Measurements from ENCODE around the gene PTPRS. TPM values are rescaled to one million over a fixed set of nuclear protein-coding genes. Genes with fewer than 3 reads are reported as not detected.

The PTPRS gene
- total and polyA plus RNA-seq, 2 of the 8 experiments (the other 6 are each of a cell fraction or from before 2014, with no cell fraction given) = 96.8 to 223 TPM

GRCh38 chr19:5354403-5354802, 13.8 kb upstream of the PTPRS start:
- Histone ChIP-seq H3K4me2 (ENCODE audit: insufficient read depth in 1 of 2, low read depth in 2 of 2, low read length in 2 of 2) (no peak overlapping the region), H2BK12ac (ENCODE audit: low read depth, low read length) (no peak overlapping the region), H3K4me3 (ENCODE audit: extremely low read depth in 1 of 4, insufficient read depth in 2 of 4, low read depth in 3 of 4, low read length in 4 of 4) (no peak overlapping the region), H2BK20ac (ENCODE audit: low read length) (no peak overlapping the region), H3K9me3 (ENCODE audit: insufficient read depth in 2 of 2, low read depth in 1 of 2, low read length in 1 of 2) (no peaks in the 10 kb centered on the region), H3K79me1 (ENCODE audit: low read depth, low read length) (no peaks in the 10 kb centered on the region), H2BK120ac (replicated peaks; ENCODE audit: low read depth, low read length) (no peak overlapping the region), H4K20me1 (replicated peaks in 1 of 2; ENCODE audit: control insufficient read depth in 1 of 2, insufficient read depth in 2 of 2, low read length in 2 of 2) (no peaks in the 10 kb centered on the region), H3K23me2 (ENCODE audit: low read depth, low read length) (no peaks in the 10 kb centered on the region), H4K5ac (ENCODE audit: insufficient read length, low read depth, low read length) (no peak overlapping the region), H3K4me1 (replicated peaks in 1 of 4; ENCODE audit: control insufficient read depth in 3 of 4, insufficient read depth in 4 of 4, low read length in 3 of 4) (peaks cover 0 to 6% (median 2%) of the 10 kb centered on the region in 4 experiments; a peak in 4 of 7 replicates), H3K27ac (ENCODE audit: low read depth, low read length) (no peak overlapping the region), H2BK5ac (ENCODE audit: low read depth, low read length) (no peak overlapping the region), H4K8ac (ENCODE audit: extremely low read depth, insufficient read depth, low read length) (no peak overlapping the region; the same call in 1 of the 2 replicates), H3K56ac (replicated peaks; ENCODE audit: insufficient read length, low read depth, low read length) (no peak overlapping the region), H3K4ac (replicated peaks; ENCODE audit: insufficient read length, low read depth, low read length) (no peak overlapping the region), H3K36me3 (ENCODE audit: control insufficient read depth in 2 of 4, insufficient read depth in 4 of 4, low read length in 3 of 4) (no peaks in the 10 kb centered on the region), H3K14ac (ENCODE audit: insufficient read length) (no peak overlapping the region), H3K27me3 (replicated peaks in 1 of 4; ENCODE audit: control insufficient read depth in 3 of 4, extremely low read depth in 1 of 4, insufficient read depth in 3 of 4, low read length in 3 of 4) (peaks cover 0 to 3% (median 0%) of the 10 kb centered on the region in 4 experiments; a peak in 2 of 7 replicates), H3K79me2 (ENCODE audit: control insufficient read depth in 1 of 2, insufficient read depth in 2 of 2, low read length in 2 of 2) (no peaks in the 10 kb centered on the region), H3K23ac (ENCODE audit: insufficient read length) (no peak overlapping the region), H3K18ac (ENCODE audit: extremely low read depth, low read length) (no peak overlapping the region), H4K91ac (replicated peaks; ENCODE audit: insufficient read length, low read length) (no peak overlapping the region), H2AK5ac (ENCODE audit: low read depth, low read length) (no peak overlapping the region), H2AFZ (ENCODE audit: low read length) (no peak overlapping the region), H3K9ac (replicated peaks in 1 of 4; ENCODE audit: extremely low read depth in 1 of 4, low read depth in 3 of 4, low read length in 3 of 4) (no peak overlapping the region), H2BK15ac (ENCODE audit: low read length) (no peak overlapping the region)
- no peak for FAIRE-seq
- peak in 1 of 2 experiments; percentile 76 for DNase-seq (ENCODE audit: low read depth in 1 of 2, low spot score in 2 of 2)
- POLR2A ChIA-PET (ENCODE audit: partially characterized antibody) = interaction anchor here (1.2 to 1.7 kb wide), 6 partner anchors 10 to 204 kb away, joined by 3 to 7 read pairs (median 4); no protein-coding TSS in a partner anchor
- 82% methylated on average over 4 of the region's 4 CpGs; no CpG with 5 or more reads in 1 of the 2 experiments for WGBS, 2 experiments (ENCODE audit: extremely low coverage in 1 of 2, insufficient coverage in 1 of 2, insufficient read length in 1 of 2, insufficient replicate concordance in 2 of 2, low coverage in 1 of 2, low lambda C conversion rate in 2 of 2, missing lambda C conversion rate in 1 of 2)
- CTCF ChIA-PET (ENCODE audit: partially characterized antibody) = interaction anchor here (0.7 to 2.1 kb wide), 6 partner anchors 9 to 137 kb away, joined by 3 to 7 read pairs (median 6); partner anchors contain the start of gene PTPRS
- TF ChIP-seq USF2 (IDR thresholded peaks at IDR 0.05; ENCODE audit: low read length) = no peak
- TF ChIP-seq POLR2A (IDR thresholded peaks at IDR 0.05; ENCODE audit: control extremely low read depth in 1 of 2, low read depth in 2 of 2, low read length in 2 of 2) = no peak
- peak in 1 of 2 experiments; percentile 48; a peak in 2 of 4 replicates for TF ChIP-seq RAD21 (IDR thresholded peaks at IDR 0.05 in 1 of 2, conservative IDR thresholded peaks at IDR 0.05 in 1 of 2; ENCODE audit: low read depth in 2 of 2, low read length in 2 of 2)
- TF ChIP-seq RNF2 (IDR thresholded peaks at IDR 0.05; ENCODE audit: borderline replicate concordance, low read depth, low read length, missing control alignments, poor library complexity, severe bottlenecking) = no peak
- peak; percentile 53 to 90 (median 85) for TF ChIP-seq CTCF (IDR thresholded peaks at IDR 0.05; ENCODE audit: control extremely low read depth in 1 of 3, insufficient read depth in 1 of 3, low read depth in 1 of 3, low read length in 3 of 3)
- peak; percentile 29; the same call in 1 of the 2 replicates for TF ChIP-seq CREB1 (IDR thresholded peaks at IDR 0.05)
- no peak for TF ChIP-seq GTF2F1 (IDR thresholded peaks at IDR 0.05; ENCODE audit: borderline replicate concordance, low read depth, low read length)
- peak; percentile 99 for TF ChIP-seq KDM1A (IDR thresholded peaks at IDR 0.05; ENCODE audit: borderline replicate concordance, low read length)

All from H1 (cell line).